8988T (cell line): ENCODE measurements around the gene ZBTB2.
"Not testable (repeated sequence)": the region's sequence is repeated elsewhere in the genome, so short reads cannot be mapped to it uniquely, and the experiment has no call there.

ENCODE experiments used
- DNase-seq: peaks from one replicate; pipeline ENCODE4 v3.0.0; 2011

ZBTB2 gene

GRCh38 chr6:151370509-151371078, 20.8 kb downstream of the ZBTB2 start:
- peak; percentile 29 for DNase-seq

DNA sequence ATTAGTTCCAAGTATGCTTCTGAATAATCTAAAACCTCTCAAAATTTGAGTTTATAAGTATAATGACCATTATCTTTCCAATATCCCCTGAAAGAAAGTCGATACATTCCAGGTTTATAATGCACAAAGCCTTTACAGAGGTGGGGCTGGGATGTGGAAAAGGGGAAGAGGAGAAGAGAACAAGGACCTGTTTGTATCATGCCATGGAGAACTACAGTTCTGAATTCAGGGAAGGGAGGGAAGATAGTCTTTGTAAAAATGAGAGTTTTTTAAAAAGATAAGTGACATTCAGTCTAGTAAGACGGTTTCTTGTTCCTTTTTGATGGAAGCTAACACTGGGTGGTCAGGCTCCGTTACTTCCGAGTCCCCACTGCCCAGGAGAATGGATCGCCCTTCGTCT, 26.1 kb downstream of the ZBTB2 start:
- DNase-seq: no peak

DNA sequence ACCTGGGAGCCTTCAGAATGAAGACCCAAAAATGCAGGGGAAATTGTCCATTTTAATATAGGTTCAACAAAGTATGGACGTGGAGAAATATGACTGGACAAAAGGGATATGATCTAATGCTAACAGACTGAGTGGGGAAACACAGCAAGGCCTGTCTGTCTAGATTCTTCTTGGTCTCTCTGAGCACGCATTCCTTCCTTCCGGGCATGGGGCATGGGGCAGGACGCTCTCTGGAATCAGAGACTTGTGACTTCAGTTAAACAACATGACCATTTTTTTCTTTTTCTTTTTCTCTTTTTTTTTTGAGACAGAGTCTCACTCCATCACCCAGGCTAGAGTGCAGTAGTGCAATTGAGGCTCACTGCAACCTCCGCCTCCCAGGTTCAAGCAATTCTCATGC, 31.9 kb downstream of the ZBTB2 start:
- DNase-seq: no peak

DNA sequence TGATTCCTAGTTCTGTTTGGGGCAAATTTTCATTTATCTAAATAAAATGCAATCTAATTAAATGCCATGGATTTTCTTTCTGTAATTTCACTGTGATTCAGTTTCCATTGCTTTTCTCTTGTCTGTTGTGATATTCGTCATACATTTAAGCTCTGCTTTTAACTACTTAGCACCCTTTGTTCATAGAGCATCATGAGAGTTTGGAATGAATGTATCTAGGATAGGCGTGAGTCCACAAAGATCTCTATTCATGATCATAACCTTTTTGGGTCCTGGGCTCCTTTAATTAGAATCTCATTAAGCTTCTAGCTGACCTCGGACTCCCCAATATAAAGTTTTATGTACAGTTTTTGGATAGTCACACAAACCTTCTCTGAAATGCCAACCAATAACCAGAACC, 32.9 kb downstream of the ZBTB2 start:
- DNase-seq: no peak

GRCh38 chr6:151357758-151358436, 33.5 kb downstream of the ZBTB2 start:
- DNase-seq: no peak

DNA sequence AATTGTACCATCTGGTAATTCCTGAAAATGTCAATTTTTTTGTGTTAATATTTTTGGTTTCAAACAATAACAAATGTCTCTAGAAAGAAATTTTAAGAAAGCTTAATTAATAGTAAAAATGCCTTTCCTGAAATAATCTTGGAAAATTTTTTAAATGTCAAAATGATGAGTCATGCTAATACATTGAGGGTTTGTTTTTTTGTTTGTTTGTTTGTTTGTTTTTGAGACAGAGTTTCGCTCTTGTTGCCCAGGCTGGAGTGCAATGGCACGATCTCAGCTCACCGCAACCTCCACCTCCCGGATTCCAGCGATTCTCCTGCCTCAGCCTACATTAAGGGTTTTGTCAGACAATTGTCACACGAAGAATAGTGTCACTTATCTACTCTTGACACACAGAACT, 34.4 kb downstream of the ZBTB2 start:
- DNase-seq: not testable (repeated sequence)

- no peak for DNase-seq
Measured at GRCh38 chr6:151353795-151354194, 37.6 kb downstream of the ZBTB2 start.

DNA sequence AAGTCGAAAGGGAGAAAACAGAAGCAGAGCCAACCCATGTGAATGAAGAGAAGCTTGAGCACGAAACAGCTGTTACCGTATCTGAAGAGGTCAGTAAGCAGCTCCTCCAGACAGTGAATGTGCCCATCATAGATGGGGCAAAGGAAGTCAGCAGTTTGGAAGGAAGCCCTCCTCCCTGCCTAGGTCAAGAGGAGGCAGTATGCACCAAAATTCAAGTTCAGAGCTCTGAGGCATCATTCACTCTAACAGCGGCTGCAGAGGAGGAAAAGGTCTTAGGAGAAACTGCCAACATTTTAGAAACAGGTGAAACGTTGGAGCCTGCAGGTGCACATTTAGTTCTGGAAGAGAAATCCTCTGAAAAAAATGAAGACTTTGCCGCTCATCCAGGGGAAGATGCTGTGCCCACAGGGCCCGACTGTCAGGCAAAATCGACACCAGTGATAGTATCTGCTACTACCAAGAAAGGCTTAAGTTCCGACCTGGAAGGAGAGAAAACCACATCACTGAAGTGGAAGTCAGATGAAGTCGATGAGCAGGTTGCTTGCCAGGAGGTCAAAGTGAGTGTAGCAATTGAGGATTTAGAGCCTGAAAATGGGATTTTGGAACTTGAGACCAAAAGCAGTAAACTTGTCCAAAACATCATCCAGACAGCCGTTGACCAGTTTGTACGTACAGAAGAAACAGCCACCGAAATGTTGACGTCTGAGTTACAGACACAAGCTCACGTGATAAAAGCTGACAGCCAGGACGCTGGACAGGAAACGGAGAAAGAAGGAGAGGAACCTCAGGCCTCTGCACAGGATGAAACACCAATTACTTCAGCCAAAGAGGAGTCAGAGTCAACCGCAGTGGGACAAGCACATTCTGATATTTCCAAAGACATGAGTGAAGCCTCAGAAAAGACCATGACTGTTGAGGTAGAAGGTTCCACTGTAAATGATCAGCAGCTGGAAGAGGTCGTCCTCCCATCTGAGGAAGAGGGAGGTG, 38.7 kb downstream of the ZBTB2 start:
- DNase-seq: no peak

DNA sequence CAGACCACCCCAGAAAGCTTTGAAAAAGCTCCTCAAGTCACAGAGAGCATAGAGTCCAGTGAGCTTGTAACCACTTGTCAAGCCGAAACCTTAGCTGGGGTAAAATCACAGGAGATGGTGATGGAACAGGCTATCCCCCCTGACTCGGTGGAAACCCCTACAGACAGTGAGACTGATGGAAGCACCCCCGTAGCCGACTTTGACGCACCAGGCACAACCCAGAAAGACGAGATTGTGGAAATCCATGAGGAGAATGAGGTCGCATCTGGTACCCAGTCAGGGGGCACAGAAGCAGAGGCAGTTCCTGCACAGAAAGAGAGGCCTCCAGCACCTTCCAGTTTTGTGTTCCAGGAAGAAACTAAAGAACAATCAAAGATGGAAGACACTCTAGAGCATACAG, 39.6 kb downstream of the ZBTB2 start:
- no peak for DNase-seq

DNA sequence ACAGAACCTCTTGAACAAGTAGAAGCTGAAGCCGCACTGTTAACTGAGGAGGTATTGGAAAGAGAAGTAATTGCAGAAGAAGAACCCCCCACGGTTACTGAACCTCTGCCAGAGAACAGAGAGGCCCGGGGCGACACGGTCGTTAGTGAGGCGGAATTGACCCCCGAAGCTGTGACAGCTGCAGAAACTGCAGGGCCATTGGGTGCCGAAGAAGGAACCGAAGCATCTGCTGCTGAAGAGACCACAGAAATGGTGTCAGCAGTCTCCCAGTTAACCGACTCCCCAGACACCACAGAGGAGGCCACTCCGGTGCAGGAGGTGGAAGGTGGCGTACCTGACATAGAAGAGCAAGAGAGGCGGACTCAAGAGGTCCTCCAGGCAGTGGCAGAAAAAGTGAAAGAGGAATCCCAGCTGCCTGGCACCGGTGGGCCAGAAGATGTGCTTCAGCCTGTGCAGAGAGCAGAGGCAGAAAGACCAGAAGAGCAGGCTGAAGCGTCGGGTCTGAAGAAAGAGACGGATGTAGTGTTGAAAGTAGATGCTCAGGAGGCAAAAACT, 40.1 kb downstream of the ZBTB2 start:
- no peak for DNase-seq

DNA sequence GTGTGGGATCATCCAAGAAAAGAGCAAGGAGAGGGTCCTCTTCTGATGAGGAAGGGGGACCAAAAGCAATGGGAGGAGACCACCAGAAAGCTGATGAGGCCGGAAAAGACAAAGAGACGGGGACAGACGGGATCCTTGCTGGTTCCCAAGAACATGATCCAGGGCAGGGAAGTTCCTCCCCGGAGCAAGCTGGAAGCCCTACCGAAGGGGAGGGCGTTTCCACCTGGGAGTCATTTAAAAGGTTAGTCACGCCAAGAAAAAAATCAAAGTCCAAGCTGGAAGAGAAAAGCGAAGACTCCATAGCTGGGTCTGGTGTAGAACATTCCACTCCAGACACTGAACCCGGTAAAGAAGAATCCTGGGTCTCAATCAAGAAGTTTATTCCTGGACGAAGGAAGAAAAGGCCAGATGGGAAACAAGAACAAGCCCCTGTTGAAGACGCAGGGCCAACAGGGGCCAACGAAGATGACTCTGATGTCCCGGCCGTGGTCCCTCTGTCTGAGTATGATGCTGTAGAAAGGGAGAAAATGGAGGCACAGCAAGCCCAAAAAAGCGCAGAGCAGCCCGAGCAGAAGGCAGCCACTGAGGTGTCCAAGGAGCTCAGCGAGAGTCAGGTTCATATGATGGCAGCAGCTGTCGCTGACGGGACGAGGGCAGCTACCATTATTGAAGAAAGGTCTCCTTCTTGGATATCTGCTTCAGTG, 40.8 kb downstream of the ZBTB2 start:
- no peak for DNase-seq

GRCh38 chr6:151349651-151350270, 41.6 kb downstream of the ZBTB2 start:
- DNase-seq: no peak

DNA sequence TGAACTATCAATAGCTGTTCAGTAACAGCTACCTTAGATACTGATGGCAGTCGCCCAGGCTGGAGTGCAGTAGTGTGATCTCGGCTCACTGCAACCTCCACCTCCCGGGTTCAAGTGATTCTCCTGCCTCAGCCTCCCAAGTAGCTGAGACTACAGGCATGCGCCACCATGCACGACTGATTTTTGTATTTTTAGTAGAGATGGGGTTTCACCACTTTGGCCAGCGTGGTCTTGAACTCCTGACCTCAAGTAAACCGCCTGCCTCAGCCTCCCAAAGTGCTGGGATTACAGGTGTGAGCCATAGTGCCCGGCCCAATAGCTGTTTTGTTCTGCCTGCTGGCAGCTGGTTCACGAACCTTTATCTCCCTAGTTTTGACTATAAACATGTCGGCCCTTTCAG, 48.6 kb downstream of the ZBTB2 start:
- not testable (repeated sequence) for DNase-seq

- no peak for DNase-seq
Measured at GRCh38 chr6:151341476-151342195, 49.7 kb downstream of the ZBTB2 start.

DNA sequence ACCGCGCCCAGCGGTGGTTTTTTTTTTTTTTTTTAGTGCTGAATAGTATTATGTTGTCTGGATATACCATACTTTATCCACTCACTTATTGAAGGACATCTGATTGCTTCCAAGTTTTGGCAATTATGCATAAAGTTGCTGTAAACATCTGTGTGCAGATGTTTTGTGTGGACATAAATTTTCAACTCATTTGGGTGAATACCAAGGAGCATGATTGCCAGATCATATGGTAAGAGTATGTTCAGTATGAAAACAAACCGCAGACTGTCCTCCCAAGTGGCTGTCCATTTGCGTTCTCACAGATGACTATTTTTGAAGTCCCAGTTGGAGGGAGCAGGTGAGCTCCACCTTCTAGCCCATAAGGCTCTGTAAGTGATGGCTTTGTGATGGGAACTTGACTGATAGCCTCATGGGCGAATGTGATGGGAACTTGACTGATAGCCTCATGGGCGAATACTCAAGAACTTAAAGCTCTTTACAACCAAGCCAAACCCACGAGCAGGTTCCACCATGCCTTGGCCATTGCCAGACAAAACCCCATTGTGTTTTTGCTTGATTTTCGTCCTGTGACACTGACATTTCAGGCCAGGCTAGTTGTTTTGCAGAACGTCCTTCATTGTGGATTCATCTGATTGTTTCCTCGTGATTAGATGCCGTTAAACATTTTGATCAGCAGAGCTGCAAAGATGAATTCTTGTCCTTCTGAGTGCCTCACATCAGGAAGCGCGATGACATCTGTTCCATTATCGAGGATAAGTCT, 51.0 kb downstream of the ZBTB2 start:
- DNase-seq: no peak

DNA sequence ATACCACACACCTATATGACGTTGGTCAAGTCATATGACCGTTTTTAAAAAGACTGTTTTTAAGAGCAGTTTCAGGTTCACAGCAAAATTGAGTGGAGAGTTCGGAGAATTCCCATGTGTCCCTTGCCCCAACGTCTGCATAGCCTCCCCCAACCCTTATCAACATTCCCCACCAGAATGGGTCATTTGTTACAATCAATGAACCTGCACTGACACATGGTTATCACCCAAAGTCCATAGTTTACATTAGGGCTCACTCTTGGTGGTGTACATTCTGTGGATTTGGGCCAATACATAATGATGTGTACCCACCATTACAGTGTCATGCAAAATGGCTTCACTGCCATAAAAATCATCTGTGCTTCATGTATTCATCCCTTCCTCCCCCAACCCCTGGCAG, 52.0 kb downstream of the ZBTB2 start:
- DNase-seq: no peak

DNA sequence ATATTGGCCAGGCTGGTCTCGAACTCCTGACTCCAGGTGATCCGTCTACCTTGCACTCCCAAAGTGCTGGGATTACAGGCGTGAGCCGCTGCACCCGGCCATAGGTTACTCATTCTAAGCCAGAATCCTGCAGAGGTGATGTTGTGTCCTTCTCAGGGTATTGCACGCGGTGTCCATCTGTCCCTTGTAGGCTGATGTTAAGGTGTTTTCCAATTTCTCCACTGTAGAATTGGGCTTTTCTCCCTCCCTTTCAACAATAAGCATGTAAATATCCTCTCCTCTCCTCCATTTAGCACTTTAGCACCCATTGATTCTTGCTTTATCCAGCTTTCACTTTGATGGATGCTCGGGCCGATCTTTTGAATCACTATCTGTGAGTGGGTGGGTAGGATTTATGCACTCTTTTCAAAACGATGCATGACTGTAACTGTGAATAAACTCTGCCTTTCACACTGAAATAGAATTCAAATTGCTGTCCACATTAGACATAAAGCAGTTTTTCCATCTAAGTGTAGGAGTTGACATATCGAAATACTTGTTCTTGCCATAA, 52.6 kb downstream of the ZBTB2 start:
- DNase-seq: no peak

GRCh38 chr6:151335930-151336329, 55.4 kb downstream of the ZBTB2 start:
- no peak for DNase-seq

DNA sequence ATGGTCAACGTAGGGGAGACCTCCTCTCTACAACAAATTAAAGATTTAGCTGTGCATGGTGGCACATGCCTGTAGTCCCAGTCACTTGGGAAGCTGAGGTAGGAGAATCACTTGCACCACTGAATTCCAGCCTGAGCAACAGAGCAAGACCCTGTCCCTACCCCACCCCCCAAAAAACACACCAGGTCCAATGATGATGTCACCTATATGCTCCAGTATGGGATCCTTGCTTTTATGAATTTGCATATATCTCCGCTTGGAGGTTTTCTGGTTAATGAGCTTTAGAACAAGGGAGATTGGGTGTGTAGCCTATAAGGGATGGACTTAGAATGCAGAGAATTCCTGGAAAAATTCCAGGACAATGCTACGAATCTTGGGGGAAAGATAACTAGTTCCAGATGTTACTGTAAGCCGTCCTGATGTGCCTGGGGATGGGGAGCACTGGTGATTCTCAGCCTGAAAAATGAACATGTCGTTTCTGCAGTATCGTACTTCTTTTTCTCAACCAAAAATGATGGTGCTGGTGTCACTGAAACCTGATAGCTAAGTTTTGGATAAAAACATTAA, 61.1 kb downstream of the ZBTB2 start:
- DNase-seq: no peak

- DNase-seq: no peak
Measured at GRCh38 chr6:151327101-151327500, 64.3 kb downstream of the ZBTB2 start.
